HepG2 (cell line): ENCODE measurements around the gene CLTA. TPM values are rescaled to one million over a fixed set of nuclear protein-coding genes. Genes with fewer than 3 reads are reported as not detected.

Experiments used
- ATAC-seq: fragments of 200-7000 bp; cut with Tn5 transposase; 3 replicates; pipeline ENCODE4 v1.9.1; 2020; ENCODE audit warnings: mild to moderate bottlenecking, moderate library complexity
- BruUV-seq: library from RNA; stranded (reverse); fragments of 400-500 nt; replicated peaks from 2 replicates; lab custom pipeline; 2021; lab: Mats Ljungman, UMichigan
- CTCF ChIA-PET: fragments of 300-600 bp; formaldehyde crosslinking; extraction: SDS; loops from one replicate; lab custom pipeline; 2021; ENCODE audit warnings: low total read pairs, inconsistent platforms, low intra/inter-chr PET ratio; lab: Yijun Ruan, JAX
- POLR2A ChIA-PET: fragments of 350-600 bp; sonication (Branson Sonifier 250); formaldehyde crosslinking; loops from one replicate; lab custom pipeline; 2020; ENCODE audit warnings: antibody characterized with exemption, inconsistent platforms; lab: Yijun Ruan, JAX
- DNase-seq: peaks from one replicate; pipeline ENCODE4 v3.0.0-alpha.2; 2015; ENCODE audit warnings: low spot score
- FAIRE-seq: peaks from 3 replicates; lab custom pipeline; 2011; peaks lifted over from hg19 to GRCh38; lab: Jason Lieb, UNC
- H2AFZ ChIP-seq: one replicate; pipeline ENCODE4 v1.6.1; 2011; ENCODE audit warnings: low read length, inconsistent platforms
- H3K27ac ChIP-seq: fragments of 300-600 bp; 3 replicates; pipeline ENCODE4 v1.8.0; 2011; ENCODE audit warnings: mixed run types, mild to moderate bottlenecking, mixed read lengths, low read length, inconsistent platforms; ENCODE audit not compliant: insufficient read depth; ENCODE audit errors: extremely low read length
- H3K27me3 ChIP-seq, 2 experiments: fragments of 200-600 bp in 1 of 2; 2 replicates in 1 of 2; 3 replicates in 1 of 2; pipeline versions ENCODE4 v1.6.0 to v1.8.0; 2011; ENCODE audit warnings: low read length in 2 of 2, mild to moderate bottlenecking in 2 of 2, moderate library complexity in 2 of 2, inconsistent platforms in 1 of 2; ENCODE audit not compliant: insufficient read depth in 2 of 2, control insufficient read depth in 1 of 2
- H3K36me3 ChIP-seq, 2 experiments: fragments of 200-600 bp in 1 of 2; replicated peaks in 1 of 2; 2 replicates in 1 of 2; 3 replicates in 1 of 2; pipeline versions ENCODE4 v1.5.1 to v1.8.0; 2011; ENCODE audit warnings: low read length in 2 of 2, inconsistent platforms in 1 of 2; ENCODE audit not compliant: insufficient read depth in 2 of 2, control insufficient read depth in 1 of 2
- H3K4me1 ChIP-seq: 2 replicates; pipeline ENCODE4 v1.5.1; 2012; ENCODE audit warnings: low read length, inconsistent platforms; ENCODE audit not compliant: insufficient read depth
- H3K4me2 ChIP-seq: 2 replicates; pipeline ENCODE4 v1.6.0; 2011; ENCODE audit warnings: low read depth, low read length, inconsistent platforms
- H3K4me3 ChIP-seq, 3 experiments: fragments of 200-600 bp in 1 of 3; sonication (generic), shearing (Covaris generic) in 1 of 3; replicated peaks in 1 of 3; 2 replicates each; pipeline ENCODE4 v1.5.1; 2011 to 2016; ENCODE audit warnings: low read length in 3 of 3, inconsistent platforms in 2 of 3, low read depth in 2 of 3, mild to moderate bottlenecking in 2 of 3, control low read depth in 1 of 3, mixed read lengths in 1 of 3; ENCODE audit not compliant: insufficient read depth in 1 of 3
- H3K79me2 ChIP-seq: one replicate; pipeline ENCODE4 v1.6.1; 2011; ENCODE audit warnings: low read length, inconsistent platforms; ENCODE audit not compliant: insufficient read depth
- H3K9ac ChIP-seq: 2 replicates; pipeline ENCODE4 v1.6.0; 2011; ENCODE audit warnings: mild to moderate bottlenecking, low read depth, low read length, inconsistent platforms; ENCODE audit not compliant: insufficient read depth
- H3K9me3 ChIP-seq: 2 replicates; pipeline ENCODE4 v1.5.1; 2012; ENCODE audit warnings: mild to moderate bottlenecking, low read length
- H4K20me1 ChIP-seq: 2 replicates; pipeline ENCODE4 v1.6.0; 2011; ENCODE audit warnings: inconsistent platforms, mild to moderate bottlenecking, low read length, moderate library complexity; ENCODE audit not compliant: insufficient read depth
- EED ChIP-seq: sonication (generic); formaldehyde crosslinking; IDR thresholded peaks from 2 replicates; pipeline ENCODE4 v1.5.0; 2020; ENCODE audit warnings: mild to moderate bottlenecking, missing genetic modification reagents
- GATAD2A ChIP-seq: IDR thresholded peaks from 2 replicates; pipeline ENCODE4 v1.6.1; 2016
- NR2F2 ChIP-seq: IDR thresholded peaks from 2 replicates; pipeline ENCODE4 v1.6.1; 2012; ENCODE audit warnings: low read depth, inconsistent platforms, borderline replicate concordance
- PAWR ChIP-seq: sonication (generic); formaldehyde crosslinking; IDR thresholded peaks from 2 replicates; pipeline ENCODE4 v1.4.0; 2020; ENCODE audit warnings: missing genetic modification reagents, mild to moderate bottlenecking, borderline replicate concordance
- PAX8 ChIP-seq: sonication (generic); formaldehyde crosslinking; IDR thresholded peaks from 2 replicates; pipeline ENCODE4 v1.8.0; 2022; ENCODE audit warnings: mild to moderate bottlenecking, missing genetic modification reagents, borderline replicate concordance
- PLRG1 ChIP-seq: fragments of 450-650 bp; conservative IDR thresholded peaks from 2 replicates; pipeline ENCODE4 v1.6.1; 2016
- SETDB1 ChIP-seq: sonication (generic); formaldehyde crosslinking; IDR thresholded peaks from 2 replicates; pipeline ENCODE4 v1.5.1; 2020; ENCODE audit warnings: missing genetic modification reagents, mild to moderate bottlenecking, borderline replicate concordance
- SP5 ChIP-seq: IDR thresholded peaks from 2 replicates; pipeline ENCODE4 v1.6.1; 2016; ENCODE audit warnings: low read depth, borderline replicate concordance
- TP53 ChIP-seq: sonication (generic); formaldehyde crosslinking; conservative IDR thresholded peaks from 2 replicates; pipeline ENCODE4 v1.4.0; 2020; ENCODE audit warnings: missing genetic modification reagents
- ZIK1 ChIP-seq: sonication (generic); formaldehyde crosslinking; IDR thresholded peaks from 2 replicates; pipeline ENCODE4 v1.5.0; 2020; ENCODE audit warnings: mild to moderate bottlenecking, low read depth, missing genetic modification reagents, borderline replicate concordance
- ZNF33B ChIP-seq: sonication (generic); formaldehyde crosslinking; IDR thresholded peaks from 2 replicates; pipeline ENCODE4 v1.5.1; 2020; ENCODE audit warnings: mild to moderate bottlenecking, missing genetic modification reagents
- ZUFSP ChIP-seq: sonication (generic); formaldehyde crosslinking; IDR thresholded peaks from 2 replicates; pipeline ENCODE4 v1.9.0; 2021; ENCODE audit warnings: missing genetic modification reagents, mild to moderate bottlenecking, borderline replicate concordance
- WGBS: methylation state at CpG from one replicate; pipeline ENCODE4 v1.1.6; 2017; ENCODE audit warnings: low lambda C conversion rate; 5-methylcytosine and 5-hydroxymethylcytosine counted together
- in situ Hi-C: cut with HindIII; loops from 2 replicates; pipeline ENCODE4 v1.10.0; 2017; ENCODE audit warnings: low pct_unique_long_range_greater_than_20kb; ENCODE audit not compliant: extremely low pct_ligation_motif_present
- intact Hi-C: fragments of 100-400 bp; cut with micrococcal nuclease; formaldehyde crosslinking; loops from one replicate; pipeline ENCODE4 v1.10.0; 2022; ENCODE audit not compliant: unreplicated experiment
- polyA plus RNA-seq, 8 experiments: library from polyadenylated mRNA; depleted of rRNA in 3 of 8; stranded (reverse) in 7 of 8; unstranded in 1 of 8; fragments of >200 nt; fragmentation: Illumina TruSeq in 4 of 8; extraction: Trizol in 4 of 8; gene quantifications; 2 replicates each; pipeline versions ENCODE4 v1.2.1 to v1.2.3, GENCODE V29; 2011 to 2016; ENCODE audit warnings: low read depth in 4 of 8, missing spikeins in 1 of 8, mixed read lengths in 1 of 8; ENCODE audit not compliant: insufficient read depth in 1 of 8
- total RNA-seq, 5 experiments: library from RNA; depleted of rRNA; stranded (reverse); fragments of >200 nt; fragmentation: Illumina TruSeq; extraction: Trizol; gene quantifications; 2 replicates each; pipeline ENCODE4 v1.2.3, GENCODE V29; 2016; ENCODE audit warnings: low read depth in 1 of 5
- TF ChIP-seq, protein P1 (sequence below): sonication (generic); formaldehyde crosslinking; IDR thresholded peaks from 2 replicates; pipeline ENCODE4 v1.5.0; 2020; ENCODE audit warnings: mild to moderate bottlenecking, missing genetic modification reagents

CLTA gene
- total and polyA plus RNA-seq, 2 of the 13 experiments (the other 11 are each of a cell fraction or from before 2014, with no cell fraction given) = 143 to 222 TPM

GRCh38 chr9:36170531-36170930 lies 20.2 kb upstream of the CLTA start (continued):
- no peak for TF ChIP-seq NR2F2
- no peak for TF ChIP-seq PAX8 (CRISPR knock-in tag)

DNA sequence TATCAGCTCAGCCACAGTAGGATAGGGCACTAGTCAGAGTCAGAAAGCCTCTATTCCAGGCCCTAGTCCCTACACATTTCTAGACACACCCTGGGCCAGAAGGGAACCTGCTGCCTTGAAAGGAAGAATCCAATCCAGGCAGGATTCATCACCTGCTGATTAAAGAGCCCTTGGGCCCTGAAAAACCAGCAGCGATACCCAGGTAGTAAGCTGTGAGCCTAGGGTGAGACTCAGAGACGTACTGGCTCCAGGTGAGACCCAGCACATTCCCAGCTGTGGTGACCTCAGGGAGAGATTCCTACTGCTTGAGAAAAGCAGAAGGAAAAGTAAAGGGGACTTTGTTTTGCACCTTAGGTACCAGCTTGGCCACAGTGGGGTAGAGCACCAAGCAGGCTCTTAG lies 16.9 kb upstream of the CLTA start:
- 64% methylated on average over 2 of the region's 2 CpGs for WGBS
- Histone ChIP-seq H3K36me3 (no peaks in the 10 kb centered on the region), H3K4me2 (no peak overlapping the region), H3K79me2 (no peaks in the 10 kb centered on the region), H3K27me3 (peaks cover 5 to 37% of the 10 kb centered on the region in 2 experiments; a peak in 4 of 5 replicates), H3K27ac (no peak overlapping the region), H3K9me3 (no peaks in the 10 kb centered on the region), H3K4me1 (no peaks in the 10 kb centered on the region), H3K4me3 (no peak overlapping the region), H4K20me1 (no peaks in the 10 kb centered on the region), H2AFZ (no peak overlapping the region), H3K9ac (no peak overlapping the region)
- in situ Hi-C loops (no loop called here), intact Hi-C loops (no loop called here)
- TF ChIP-seq ZIK1 (no peak), ZNF33B (CRISPR knock-in tag) (no peak), EED (CRISPR knock-in tag) (no peak), GATAD2A (CRISPR knock-in tag) (no peak), ZUFSP (CRISPR knock-in tag) (no peak), SP5 (CRISPR knock-in tag) (no peak), PLRG1 (no peak), PAWR (CRISPR knock-in tag) (no peak), TP53 (no peak), SETDB1 (CRISPR knock-in tag) (no peak)
- TF ChIP-seq, protein P1, sequence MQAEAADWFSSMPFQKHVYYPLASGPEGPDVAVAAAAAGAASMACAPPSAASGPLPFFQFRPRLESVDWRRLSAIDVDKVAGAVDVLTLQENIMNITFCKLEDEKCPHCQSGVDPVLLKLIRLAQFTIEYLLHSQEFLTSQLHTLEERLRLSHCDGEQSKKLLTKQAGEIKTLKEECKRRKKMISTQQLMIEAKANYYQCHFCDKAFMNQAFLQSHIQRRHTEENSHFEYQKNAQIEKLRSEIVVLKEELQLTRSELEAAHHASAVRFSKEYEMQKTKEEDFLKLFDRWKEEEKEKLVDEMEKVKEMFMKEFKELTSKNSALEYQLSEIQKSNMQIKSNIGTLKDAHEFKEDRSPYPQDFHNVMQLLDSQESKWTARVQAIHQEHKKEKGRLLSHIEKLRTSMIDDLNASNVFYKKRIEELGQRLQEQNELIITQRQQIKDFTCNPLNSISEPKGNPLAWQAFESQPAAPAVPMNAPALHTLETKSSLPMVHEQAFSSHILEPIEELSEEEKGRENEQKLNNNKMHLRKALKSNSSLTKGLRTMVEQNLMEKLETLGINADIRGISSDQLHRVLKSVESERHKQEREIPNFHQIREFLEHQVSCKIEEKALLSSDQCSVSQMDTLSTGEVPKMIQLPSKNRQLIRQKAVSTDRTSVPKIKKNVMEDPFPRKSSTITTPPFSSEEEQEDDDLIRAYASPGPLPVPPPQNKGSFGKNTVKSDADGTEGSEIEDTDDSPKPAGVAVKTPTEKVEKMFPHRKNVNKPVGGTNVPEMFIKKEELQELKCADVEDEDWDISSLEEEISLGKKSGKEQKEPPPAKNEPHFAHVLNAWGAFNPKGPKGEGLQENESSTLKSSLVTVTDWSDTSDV (CRISPR knock-in tag) = no peak
- ATAC-seq (no peak), DNase-seq (no peak), FAIRE-seq (no peak)
- POLR2A ChIA-PET = no interaction called here
- BruUV-seq = no TSS peak
- CTCF ChIA-PET = no interaction called here
